Esophagus squamous epithelium (tissue), 4 donors: Measurements from ENCODE around the gene TBRG4.

Source experiments
- POLR2A ChIP-seq, 4 donors: fragments of 450-650 bp; IDR thresholded peaks; one replicate each; pipeline ENCODE4 v1.6.1; 2017; ENCODE audit warnings: antibody characterized with exemption in 4 of 4, mild to moderate bottlenecking in 4 of 4, moderate library complexity in 3 of 4
- TF ChIP-seq, protein P1 (sequence below), 6 experiments: fragments of 450-650 bp in 4 of 6; fragments of 200-600 bp in 2 of 6; sonication (generic) in 2 of 6; IDR thresholded peaks; one replicate each; pipeline ENCODE4 v1.5.1; 2016 to 2019; ENCODE audit warnings: antibody characterized with exemption in 6 of 6, mild to moderate bottlenecking in 4 of 6, moderate library complexity in 4 of 6

DNA sequence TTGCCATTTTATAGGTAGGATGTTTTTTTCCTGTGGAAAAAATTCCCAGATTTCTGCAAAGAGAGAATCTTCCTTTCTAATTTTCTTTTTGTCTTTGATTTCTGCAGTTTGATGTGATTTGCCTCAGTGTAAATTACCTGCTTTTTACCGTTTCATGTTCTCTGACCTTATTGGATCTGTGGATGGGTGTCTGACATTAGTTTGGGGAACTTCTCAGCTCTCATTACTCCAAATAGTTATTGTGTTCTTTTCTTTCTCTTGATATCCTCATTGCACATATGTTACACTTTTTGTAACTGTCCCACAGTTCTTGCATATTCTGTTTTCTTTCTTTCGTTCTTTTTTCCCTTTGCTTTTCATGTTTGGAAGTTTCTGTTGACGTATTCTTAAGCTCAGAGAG, 51.2 kb downstream of the TBRG4 start:
- no peak for TF ChIP-seq POLR2A (IDR thresholded peaks at IDR 0.05)
- TF ChIP-seq, protein P1, sequence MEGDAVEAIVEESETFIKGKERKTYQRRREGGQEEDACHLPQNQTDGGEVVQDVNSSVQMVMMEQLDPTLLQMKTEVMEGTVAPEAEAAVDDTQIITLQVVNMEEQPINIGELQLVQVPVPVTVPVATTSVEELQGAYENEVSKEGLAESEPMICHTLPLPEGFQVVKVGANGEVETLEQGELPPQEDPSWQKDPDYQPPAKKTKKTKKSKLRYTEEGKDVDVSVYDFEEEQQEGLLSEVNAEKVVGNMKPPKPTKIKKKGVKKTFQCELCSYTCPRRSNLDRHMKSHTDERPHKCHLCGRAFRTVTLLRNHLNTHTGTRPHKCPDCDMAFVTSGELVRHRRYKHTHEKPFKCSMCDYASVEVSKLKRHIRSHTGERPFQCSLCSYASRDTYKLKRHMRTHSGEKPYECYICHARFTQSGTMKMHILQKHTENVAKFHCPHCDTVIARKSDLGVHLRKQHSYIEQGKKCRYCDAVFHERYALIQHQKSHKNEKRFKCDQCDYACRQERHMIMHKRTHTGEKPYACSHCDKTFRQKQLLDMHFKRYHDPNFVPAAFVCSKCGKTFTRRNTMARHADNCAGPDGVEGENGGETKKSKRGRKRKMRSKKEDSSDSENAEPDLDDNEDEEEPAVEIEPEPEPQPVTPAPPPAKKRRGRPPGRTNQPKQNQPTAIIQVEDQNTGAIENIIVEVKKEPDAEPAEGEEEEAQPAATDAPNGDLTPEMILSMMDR (IDR thresholded peaks at IDR 0.05), result no peak
